H1 (cell line): Measurements from ENCODE around the gene FGFRL1. TPM values are rescaled to one million over a fixed set of nuclear protein-coding genes. Genes with fewer than 3 reads are reported as not detected.

Experiments used
- CTCF ChIA-PET: fragments of 300-600 bp; sonication (Branson Sonifier 250); formaldehyde crosslinking; loops from one replicate; lab custom pipeline; 2021; ENCODE audit not compliant: partially characterized antibody; lab: Charles Lee
- POLR2A ChIA-PET: fragments of 300-600 bp; sonication (Branson Sonifier 250); formaldehyde crosslinking; loops from one replicate; lab custom pipeline; 2021; ENCODE audit warnings: inconsistent platforms; ENCODE audit not compliant: partially characterized antibody; lab: Charles Lee
- DNase-seq, 2 experiments: peaks; one replicate each; pipeline versions ENCODE4 v3.0.0 to v3.0.0-alpha.2; 2010 to 2022; ENCODE audit warnings: low spot score in 2 of 2, low read depth in 1 of 2, mixed read lengths in 1 of 2
- FAIRE-seq: peaks from 2 replicates; lab custom pipeline; 2011; peaks lifted over from hg19 to GRCh38; lab: Jason Lieb, UNC
- H2AFZ ChIP-seq: 2 replicates; pipeline ENCODE4 v1.8.1; 2012; ENCODE audit warnings: low read length, inconsistent platforms
- H2AK5ac ChIP-seq: 2 replicates; pipeline ENCODE4 v1.6.1; 2013; ENCODE audit warnings: low read depth, low read length
- H2BK120ac ChIP-seq: replicated peaks from 2 replicates; pipeline ENCODE3; 2013; ENCODE audit warnings: low read depth, low read length, inconsistent platforms
- H2BK12ac ChIP-seq: 2 replicates; pipeline ENCODE4 v1.6.1; 2013; ENCODE audit warnings: low read depth, low read length
- H2BK15ac ChIP-seq: 2 replicates; pipeline ENCODE4 v1.6.1; 2013; ENCODE audit warnings: low read length
- H2BK20ac ChIP-seq: 2 replicates; pipeline ENCODE4 v1.6.1; 2013; ENCODE audit warnings: low read length
- H2BK5ac ChIP-seq: 2 replicates; pipeline ENCODE4 v1.6.1; 2013; ENCODE audit warnings: low read depth, low read length
- H3K14ac ChIP-seq: 2 replicates; pipeline ENCODE4 v1.6.1; 2013; ENCODE audit warnings: inconsistent platforms; ENCODE audit not compliant: insufficient read length
- H3K18ac ChIP-seq: 2 replicates; pipeline ENCODE4 v1.6.1; 2013; ENCODE audit warnings: low read length; ENCODE audit errors: extremely low read depth
- H3K23ac ChIP-seq: 2 replicates; pipeline ENCODE4 v1.6.1; 2013; ENCODE audit warnings: inconsistent platforms; ENCODE audit not compliant: insufficient read length
- H3K23me2 ChIP-seq: 2 replicates; pipeline ENCODE4 v1.6.1; 2013; ENCODE audit warnings: low read depth, low read length
- H3K27ac ChIP-seq: 2 replicates; pipeline ENCODE4 v1.6.1; 2011; ENCODE audit warnings: low read depth, low read length, inconsistent platforms
- H3K27me3 ChIP-seq, 4 experiments: replicated peaks in 1 of 4; 1 replicate in 1 of 4; 2 replicates in 3 of 4; pipeline versions ENCODE4 v1.6.1 to v1.8.1; 2011 to 2013; ENCODE audit warnings: low read length in 3 of 4, mild to moderate bottlenecking in 3 of 4, inconsistent platforms in 2 of 4, mixed read lengths in 2 of 4, moderate library complexity in 1 of 4; ENCODE audit not compliant: control insufficient read depth in 3 of 4, insufficient read depth in 3 of 4; ENCODE audit errors: extremely low read depth in 1 of 4
- H3K36me3 ChIP-seq, 4 experiments: 2 replicates each; pipeline versions ENCODE4 v1.6.1 to v1.8.1; 2011 to 2013; ENCODE audit warnings: mild to moderate bottlenecking in 4 of 4, low read length in 3 of 4, moderate library complexity in 2 of 4, control low read depth in 1 of 4, inconsistent platforms in 1 of 4; ENCODE audit not compliant: insufficient read depth in 4 of 4, control insufficient read depth in 2 of 4
- H3K4ac ChIP-seq: replicated peaks from 2 replicates; pipeline ENCODE3; 2013; ENCODE audit warnings: low read length, low read depth, mixed read lengths, inconsistent platforms; ENCODE audit not compliant: insufficient read length
- H3K4me1 ChIP-seq, 4 experiments: replicated peaks in 1 of 4; 1 replicate in 1 of 4; 2 replicates in 3 of 4; pipeline versions ENCODE4 v1.6.1 to v1.8.1; 2011 to 2013; ENCODE audit warnings: low read length in 3 of 4, inconsistent platforms in 2 of 4, mixed read lengths in 1 of 4; ENCODE audit not compliant: insufficient read depth in 4 of 4, control insufficient read depth in 3 of 4
- H3K4me2 ChIP-seq, 2 experiments: 2 replicates each; pipeline versions ENCODE4 v1.6.1 to v1.8.1; 2011 to 2013; ENCODE audit warnings: low read depth in 2 of 2, low read length in 2 of 2, control low read depth in 1 of 2, inconsistent platforms in 1 of 2, mild to moderate bottlenecking in 1 of 2; ENCODE audit not compliant: insufficient read depth in 1 of 2
- H3K4me3 ChIP-seq, 4 experiments: fragments of 200-600, 300-600 bp in 1 of 4; sonication (generic), shearing (Covaris generic), sonication (Bioruptor Twin) in 1 of 4; 2 replicates each; pipeline versions ENCODE4 v1.5.1 to v1.8.1; 2011 to 2016; ENCODE audit warnings: low read length in 4 of 4, low read depth in 3 of 4, control low read depth in 2 of 4, inconsistent platforms in 2 of 4, mild to moderate bottlenecking in 2 of 4, mixed read lengths in 1 of 4, moderate library complexity in 1 of 4; ENCODE audit not compliant: insufficient read depth in 2 of 4; ENCODE audit errors: extremely low read depth in 1 of 4
- H3K56ac ChIP-seq: replicated peaks from 2 replicates; pipeline ENCODE3; 2013; ENCODE audit warnings: low read depth, mild to moderate bottlenecking, mixed read lengths, low read length, inconsistent platforms; ENCODE audit not compliant: insufficient read length
- H3K79me1 ChIP-seq: 2 replicates; pipeline ENCODE4 v1.6.1; 2013; ENCODE audit warnings: low read depth, low read length, control low read depth
- H3K79me2 ChIP-seq, 2 experiments: 2 replicates each; pipeline versions ENCODE4 v1.6.1 to v1.8.1; 2012 to 2013; ENCODE audit warnings: low read length in 2 of 2, mild to moderate bottlenecking in 2 of 2, inconsistent platforms in 1 of 2; ENCODE audit not compliant: insufficient read depth in 2 of 2, control insufficient read depth in 1 of 2
- H3K9ac ChIP-seq, 4 experiments: replicated peaks in 1 of 4; 1 replicate in 1 of 4; 2 replicates in 3 of 4; pipeline versions ENCODE4 v1.6.1 to v1.8.1; 2011 to 2013; ENCODE audit warnings: low read depth in 3 of 4, low read length in 3 of 4, control low read depth in 2 of 4, mild to moderate bottlenecking in 2 of 4, moderate library complexity in 2 of 4, inconsistent platforms in 1 of 4; ENCODE audit errors: extremely low read depth in 1 of 4
- H3K9me3 ChIP-seq, 2 experiments: 2 replicates each; pipeline versions ENCODE4 v1.6.1 to v1.8.1; 2012 to 2013; ENCODE audit warnings: mild to moderate bottlenecking in 2 of 2, moderate library complexity in 2 of 2, control low read depth in 1 of 2, inconsistent platforms in 1 of 2, low read depth in 1 of 2, low read length in 1 of 2, mixed read lengths in 1 of 2; ENCODE audit not compliant: insufficient read depth in 2 of 2
- H4K20me1 ChIP-seq, 2 experiments: replicated peaks in 1 of 2; 2 replicates each; pipeline versions ENCODE3 to v1.8.1; 2011 to 2013; ENCODE audit warnings: inconsistent platforms in 2 of 2, low read length in 2 of 2, mild to moderate bottlenecking in 1 of 2; ENCODE audit not compliant: insufficient read depth in 2 of 2, control insufficient read depth in 1 of 2
- H4K5ac ChIP-seq: 2 replicates; pipeline ENCODE4 v1.6.1; 2013; ENCODE audit warnings: low read length, low read depth, mixed read lengths, inconsistent platforms; ENCODE audit not compliant: insufficient read length
- H4K8ac ChIP-seq: 2 replicates; pipeline ENCODE4 v1.8.0; 2013; ENCODE audit warnings: mild to moderate bottlenecking, moderate library complexity, low read length, inconsistent platforms; ENCODE audit not compliant: insufficient read depth; ENCODE audit errors: extremely low read depth
- H4K91ac ChIP-seq: replicated peaks from 2 replicates; pipeline ENCODE3; 2013; ENCODE audit warnings: low read length, mixed read lengths, inconsistent platforms; ENCODE audit not compliant: insufficient read length
- BCL11A ChIP-seq, 2 experiments: IDR thresholded peaks; one replicate each; pipeline ENCODE4 v1.6.1; 2011; ENCODE audit warnings: low read depth in 2 of 2, low read length in 2 of 2, mild to moderate bottlenecking in 2 of 2
- CREB1 ChIP-seq: IDR thresholded peaks from 2 replicates; pipeline ENCODE4 v1.6.1; 2012; ENCODE audit warnings: inconsistent platforms
- JUND ChIP-seq: IDR thresholded peaks from 2 replicates; pipeline ENCODE4 v1.6.1; 2011; ENCODE audit warnings: mild to moderate bottlenecking, improper control_type of control experiment, low read length
- WGBS, 2 experiments: shearing (Covaris generic) in 1 of 2; methylation state at CpG; one replicate each; pipeline versions ENCODE4 v1.1.6 to v1.1.7; 2013 to 2015; ENCODE audit warnings: low lambda C conversion rate in 2 of 2, mixed read lengths in 2 of 2, inconsistent platforms in 1 of 2, low coverage in 1 of 2, missing lambda C conversion rate in 1 of 2; ENCODE audit not compliant: insufficient replicate concordance in 2 of 2, insufficient coverage in 1 of 2, insufficient read length in 1 of 2; ENCODE audit errors: extremely low coverage in 1 of 2, missing lambda C conversion rate in 1 of 2; 5-methylcytosine and 5-hydroxymethylcytosine counted together
- polyA plus RNA-seq, 7 experiments: library from polyadenylated mRNA; depleted of rRNA in 3 of 7; stranded (reverse) in 5 of 7; unstranded in 2 of 7; fragments of >200 nt in 5 of 7; fragments of 200-250 nt in 2 of 7; gene quantifications; 1 replicate in 5 of 7; 2 replicates in 1 of 7; 4 replicates in 1 of 7; pipeline versions ENCODE4 v1.2.1 to v1.2.3, GENCODE V29; 2011 to 2013; ENCODE audit warnings: missing spikeins in 2 of 7, mixed read lengths in 2 of 7
- total RNA-seq: library from RNA; stranded (reverse); fragmentation: NEBNext Ultra II Directional; extraction: Animal tissue kit (Norgen Biotek cat#: 25700); gene quantifications from 2 replicates; pipeline ENCODE4 v1.2.1, GENCODE V29; 2021

Gene FGFRL1
- total and polyA plus RNA-seq, 2 of the 8 experiments (the other 6 are each of a cell fraction or from before 2014, with no cell fraction given) = 18.9 to 34.6 TPM

- Histone ChIP-seq H3K14ac (no peak overlapping the region), H3K23ac (no peak overlapping the region), H3K4ac (no peak overlapping the region), H3K27ac (no peak overlapping the region), H3K79me2 (no peaks in the 10 kb centered on the region), H3K4me1 (peaks cover 0 to 26% (median 15%) of the 10 kb centered on the region in 4 experiments; a peak in 6 of 7 replicates), H2BK20ac (0 out of 2 replicates have a peak overlapping the region, but pooled peaks have one; percentile 61), H3K36me3 (no peaks in the 10 kb centered on the region), H3K56ac (no peak overlapping the region), H2BK120ac (no peak overlapping the region), H4K91ac (no peak overlapping the region), H3K23me2 (peaks cover 14% of the 10 kb centered on the region), H3K4me2 (0 out of 4 replicates have a peak overlapping the region, but pooled peaks of 1 of the 2 experiments have one; percentile 2), H2AFZ (no peak overlapping the region), H3K27me3 (peaks cover 0 to 5% (median 0%) of the 10 kb centered on the region in 4 experiments; a peak in 2 of 7 replicates), H3K18ac (peak overlapping the region; percentile 51), H3K4me3 (no peak overlapping the region), H3K9ac (no peak overlapping the region), H2BK12ac (peak overlapping the region; percentile 80; the same call in 1 of the 2 replicates), H2BK5ac (no peak overlapping the region; the same call in 1 of the 2 replicates), H4K8ac (peak overlapping the region; percentile 80; the same call in 1 of the 2 replicates), H2AK5ac (no peak overlapping the region), H4K5ac (no peak overlapping the region), H3K79me1 (no peaks in the 10 kb centered on the region), H3K9me3 (no peaks in the 10 kb centered on the region), H4K20me1 (peaks cover 0 to 2% of the 10 kb centered on the region in 2 experiments), H2BK15ac (0 out of 2 replicates have a peak overlapping the region, but pooled peaks have one; percentile 29)
- TF ChIP-seq BCL11A (IDR thresholded peaks at IDR 0.05; ENCODE audit: low read depth in 2 of 2, low read length in 2 of 2) (no peak), CREB1 (no peak), JUND (no peak)
- POLR2A ChIA-PET = interaction anchor here (0.6 kb wide), 1 partner anchor 528 kb away, joined by 3 read pairs; no protein-coding TSS in a partner anchor
- no peak for FAIRE-seq
- CTCF ChIA-PET = interaction anchor here (0.8 kb wide), 1 partner anchor 12 kb away, joined by 3 read pairs; no protein-coding TSS in a partner anchor
- no peak for DNase-seq
- WGBS, 2 experiments = 82% methylated on average over 34 of the region's 36 CpGs; no CpG with 5 or more reads in 1 of the 2 experiments
Measured at GRCh38 chr4:1041147-1041935, 29.9 kb downstream of the FGFRL1 start.
